H9 (cell line): ENCODE data around the gene ZNF555. TPM values are rescaled to one million over a fixed set of nuclear protein-coding genes. Genes with fewer than 3 reads are reported as not detected.

Source experiments
- DNase-seq: peaks from one replicate; pipeline ENCODE4 v3.0.0-alpha.2; 2017
- H2AFZ ChIP-seq: one replicate; pipeline ENCODE4 v1.6.1; 2013; ENCODE audit warnings: mild to moderate bottlenecking, low read length, control low read depth, moderate library complexity
- H2AK5ac ChIP-seq: 2 replicates; pipeline ENCODE4 v1.6.1; 2013; ENCODE audit warnings: low read length, control low read depth, mixed read lengths; ENCODE audit not compliant: insufficient read length
- H2BK120ac ChIP-seq: one replicate; pipeline ENCODE4 v1.6.1; 2013; ENCODE audit warnings: low read depth, mild to moderate bottlenecking, low read length, control low read depth, inconsistent platforms; ENCODE audit not compliant: poor library complexity, severe bottlenecking
- H2BK12ac ChIP-seq: 2 replicates; pipeline ENCODE4 v1.6.1; 2013; ENCODE audit warnings: low read length, control low read depth, mixed read lengths, low read depth; ENCODE audit not compliant: insufficient read length
- H2BK15ac ChIP-seq: 2 replicates; pipeline ENCODE4 v1.6.1; 2013; ENCODE audit warnings: low read depth, low read length, control low read depth
- H2BK20ac ChIP-seq: one replicate; pipeline ENCODE4 v1.6.1; 2013; ENCODE audit warnings: low read depth, mild to moderate bottlenecking, low read length, control low read depth, inconsistent platforms; ENCODE audit not compliant: poor library complexity, severe bottlenecking
- H2BK5ac ChIP-seq: 2 replicates; pipeline ENCODE4 v1.6.1; 2013; ENCODE audit warnings: low read length, control low read depth, mixed read lengths; ENCODE audit not compliant: insufficient read length
- H3K14ac ChIP-seq: 2 replicates; pipeline ENCODE4 v1.6.1; 2013; ENCODE audit warnings: low read length, control low read depth; ENCODE audit not compliant: insufficient read depth
- H3K18ac ChIP-seq: 2 replicates; pipeline ENCODE4 v1.6.1; 2013; ENCODE audit warnings: low read depth, mild to moderate bottlenecking, mixed read lengths, low read length, control low read depth; ENCODE audit not compliant: insufficient read length
- H3K23ac ChIP-seq: 2 replicates; pipeline ENCODE4 v1.6.1; 2013; ENCODE audit warnings: low read length, control low read depth, mixed read lengths, low read depth; ENCODE audit not compliant: insufficient read length
- H3K23me2 ChIP-seq: 2 replicates; pipeline ENCODE4 v1.6.1; 2013; ENCODE audit warnings: low read depth, mild to moderate bottlenecking, mixed read lengths, low read length, control low read depth; ENCODE audit not compliant: insufficient read length, poor library complexity, severe bottlenecking
- H3K27ac ChIP-seq: 2 replicates; pipeline ENCODE4 v1.5.1; 2013; ENCODE audit warnings: low read length, control low read depth, mixed read lengths, low read depth; ENCODE audit not compliant: insufficient read length
- H3K27me3 ChIP-seq: 2 replicates; pipeline ENCODE4 v1.6.1; 2013; ENCODE audit warnings: low read length, control low read depth, inconsistent platforms; ENCODE audit not compliant: insufficient read depth
- H3K4ac ChIP-seq: 2 replicates; pipeline ENCODE4 v1.6.1; 2013; ENCODE audit warnings: low read depth, mild to moderate bottlenecking, control low read depth, inconsistent platforms, low read length, moderate library complexity
- H3K4me1 ChIP-seq: 2 replicates; pipeline ENCODE4 v1.6.1; 2013; ENCODE audit warnings: low read length, control low read depth, inconsistent platforms; ENCODE audit not compliant: insufficient read depth
- H3K4me2 ChIP-seq: 2 replicates; pipeline ENCODE4 v1.6.1; 2013; ENCODE audit warnings: low read length, control low read depth, mixed read lengths; ENCODE audit not compliant: insufficient read length, insufficient read depth
- H3K56ac ChIP-seq: 2 replicates; pipeline ENCODE4 v1.6.1; 2013; ENCODE audit warnings: low read depth, mild to moderate bottlenecking, mixed read lengths, low read length, control low read depth; ENCODE audit not compliant: insufficient read length
- H3K79me1 ChIP-seq: 2 replicates; pipeline ENCODE4 v1.6.1; 2013; ENCODE audit warnings: low read depth, mild to moderate bottlenecking, moderate library complexity, low read length, control low read depth, inconsistent platforms; ENCODE audit not compliant: insufficient read depth, poor library complexity, severe bottlenecking
- H3K79me2 ChIP-seq: 2 replicates; pipeline ENCODE4 v1.6.1; 2013; ENCODE audit warnings: low read length, control low read depth, inconsistent platforms; ENCODE audit not compliant: insufficient read depth
- H3K9ac ChIP-seq: 2 replicates; pipeline ENCODE4 v1.6.1; 2013; ENCODE audit warnings: low read length, control low read depth, mixed read lengths; ENCODE audit not compliant: insufficient read length; ENCODE audit errors: extremely low read depth
- H3K9me3 ChIP-seq: one replicate; pipeline ENCODE4 v1.6.1; 2013; ENCODE audit warnings: low read depth, low read length, inconsistent platforms; ENCODE audit not compliant: control insufficient read depth
- H3T11ph ChIP-seq: one replicate; pipeline ENCODE4 v1.6.1; 2013; ENCODE audit warnings: mild to moderate bottlenecking, low read length, control low read depth, inconsistent platforms
- H4K20me1 ChIP-seq: one replicate; pipeline ENCODE4 v1.6.1; 2013; ENCODE audit not compliant: control insufficient read depth, insufficient read length, insufficient read depth
- H4K5ac ChIP-seq: 2 replicates; pipeline ENCODE4 v1.6.1; 2013; ENCODE audit warnings: low read depth, mild to moderate bottlenecking, mixed read lengths, low read length, control low read depth; ENCODE audit not compliant: insufficient read length
- H4K8ac ChIP-seq: replicated peaks from 2 replicates; pipeline ENCODE4 v1.6.1; 2013; ENCODE audit warnings: low read length, control low read depth, mixed read lengths, low read depth; ENCODE audit not compliant: insufficient read length
- H4K91ac ChIP-seq: 2 replicates; pipeline ENCODE4 v1.6.1; 2013; ENCODE audit warnings: low read depth, mild to moderate bottlenecking, moderate library complexity, mixed read lengths, low read length, control low read depth; ENCODE audit not compliant: insufficient read length
- H3K27ac Mint-ChIP-seq, 3 experiments: 2 replicates in 2 of 3; 3 replicates in 1 of 3; pipeline ENCODE4 v1.8.0; 2020 to 2021; ENCODE audit warnings: mixed read lengths in 3 of 3, mild to moderate bottlenecking in 1 of 3, moderate library complexity in 1 of 3
- H3K27me3 Mint-ChIP-seq: 2 replicates; pipeline ENCODE4 v1.8.0; 2021; ENCODE audit warnings: low read depth, mild to moderate bottlenecking, moderate library complexity, mixed read lengths
- H3K36me3 Mint-ChIP-seq, 3 experiments: 2 replicates in 2 of 3; 3 replicates in 1 of 3; pipeline ENCODE4 v1.8.0; 2020 to 2021; ENCODE audit warnings: low read depth in 3 of 3, mixed read lengths in 3 of 3; ENCODE audit not compliant: insufficient read depth in 1 of 3
- H3K4me1 Mint-ChIP-seq, 2 experiments: 2 replicates each; pipeline ENCODE4 v1.8.0; 2020; ENCODE audit warnings: mixed read lengths in 2 of 2
- H3K4me3 Mint-ChIP-seq, 2 experiments: 2 replicates in 1 of 2; 3 replicates in 1 of 2; pipeline ENCODE4 v1.8.0; 2020 to 2021; ENCODE audit warnings: mild to moderate bottlenecking in 2 of 2, mixed read lengths in 2 of 2, moderate library complexity in 1 of 2
- H3K9me3 Mint-ChIP-seq, 2 experiments: 2 replicates in 1 of 2; 3 replicates in 1 of 2; pipeline ENCODE4 v1.8.0; 2020; ENCODE audit warnings: mild to moderate bottlenecking in 2 of 2, mixed read lengths in 2 of 2, moderate library complexity in 1 of 2
- WGBS: extraction: QIAGEN DNeasy Blood & Tissue Kit; methylation state at CpG from one replicate; pipeline ENCODE4 v1.1.7; 2013; ENCODE audit warnings: missing lambda C conversion rate, low lambda C conversion rate, mixed read lengths; ENCODE audit not compliant: insufficient read length; ENCODE audit errors: extremely low coverage; 5-methylcytosine and 5-hydroxymethylcytosine counted together
- total RNA-seq: library from RNA; stranded (reverse); gene quantifications from 2 replicates; pipeline ENCODE4 v1.2.1, GENCODE V29; 2021
- TF ChIP-seq, protein P1 (sequence below): fragments of 200-600 bp; sonication (generic); conservative IDR thresholded peaks from 3 replicates; pipeline ENCODE4 v1.8.0; 2021; ENCODE audit warnings: antibody characterized with exemption, mild to moderate bottlenecking

ZNF555 gene
- total RNA-seq, 1 experiment from 2014 or later: 7.8 TPM

- H2BK15ac ChIP-seq: no peak overlapping the region
- no peak overlapping the region for H2AFZ ChIP-seq
- WGBS: no CpG with 5 or more reads among the region's 10 CpGs
- H3K56ac ChIP-seq: no peak overlapping the region
- H3K27me3 ChIP-seq: no peaks in the 10 kb centered on the region
- H3K23ac ChIP-seq: no peak overlapping the region
- H3K4ac ChIP-seq: no peak overlapping the region
- no peaks in the 10 kb centered on the region for H3K79me1 ChIP-seq
- H3K9ac ChIP-seq: no peak overlapping the region
- Mint-ChIP-seq H3K27me3 (peaks cover 13% of the 10 kb centered on the region), H3K4me3 (no peak overlapping the region), H3K4me1 (no peaks in the 10 kb centered on the region), H3K27ac (no peak overlapping the region), H3K36me3 (peaks cover 8 to 21% (median 13%) of the 10 kb centered on the region in 3 experiments), H3K9me3 (peaks cover 69 to 72% of the 10 kb centered on the region in 2 experiments)
- H4K20me1 ChIP-seq: no peaks in the 10 kb centered on the region
- no peaks in the 10 kb centered on the region for H3K79me2 ChIP-seq
- H4K91ac ChIP-seq: no peak overlapping the region
- no peak overlapping the region for H3K27ac ChIP-seq
- H2BK120ac ChIP-seq: no peak overlapping the region
- H3K9me3 ChIP-seq: peaks cover 21% of the 10 kb centered on the region
- no peaks in the 10 kb centered on the region for H3K4me1 ChIP-seq
- no peak overlapping the region for H3K18ac ChIP-seq
- no peak overlapping the region for H4K8ac ChIP-seq
- H3T11ph ChIP-seq: no peak overlapping the region
- H2BK20ac ChIP-seq: no peak overlapping the region
- H3K4me2 ChIP-seq: no peak overlapping the region
- no peaks in the 10 kb centered on the region for H3K23me2 ChIP-seq
- H3K14ac ChIP-seq: no peak overlapping the region
- TF ChIP-seq, protein P1, sequence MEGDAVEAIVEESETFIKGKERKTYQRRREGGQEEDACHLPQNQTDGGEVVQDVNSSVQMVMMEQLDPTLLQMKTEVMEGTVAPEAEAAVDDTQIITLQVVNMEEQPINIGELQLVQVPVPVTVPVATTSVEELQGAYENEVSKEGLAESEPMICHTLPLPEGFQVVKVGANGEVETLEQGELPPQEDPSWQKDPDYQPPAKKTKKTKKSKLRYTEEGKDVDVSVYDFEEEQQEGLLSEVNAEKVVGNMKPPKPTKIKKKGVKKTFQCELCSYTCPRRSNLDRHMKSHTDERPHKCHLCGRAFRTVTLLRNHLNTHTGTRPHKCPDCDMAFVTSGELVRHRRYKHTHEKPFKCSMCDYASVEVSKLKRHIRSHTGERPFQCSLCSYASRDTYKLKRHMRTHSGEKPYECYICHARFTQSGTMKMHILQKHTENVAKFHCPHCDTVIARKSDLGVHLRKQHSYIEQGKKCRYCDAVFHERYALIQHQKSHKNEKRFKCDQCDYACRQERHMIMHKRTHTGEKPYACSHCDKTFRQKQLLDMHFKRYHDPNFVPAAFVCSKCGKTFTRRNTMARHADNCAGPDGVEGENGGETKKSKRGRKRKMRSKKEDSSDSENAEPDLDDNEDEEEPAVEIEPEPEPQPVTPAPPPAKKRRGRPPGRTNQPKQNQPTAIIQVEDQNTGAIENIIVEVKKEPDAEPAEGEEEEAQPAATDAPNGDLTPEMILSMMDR: no peak
- H2AK5ac ChIP-seq: no peak overlapping the region
- no peak overlapping the region for H2BK5ac ChIP-seq
- H2BK12ac ChIP-seq: no peak overlapping the region
- no peak overlapping the region for H4K5ac ChIP-seq
- no peak for DNase-seq
Measured at GRCh38 chr19:2869618-2870017, 28.3 kb downstream of the ZNF555 start.
